Endothelial cell of umbilical vein (primary cell): ENCODE measurements around the gene DYRK1B. TPM values are rescaled to one million over a fixed set of nuclear protein-coding genes. Genes with fewer than 3 reads are reported as not detected.
"Not testable (repeated sequence)": the region's sequence is repeated elsewhere in the genome, so short reads cannot be mapped to it uniquely, and the experiment has no call there.

Source experiments
- BruUV-seq: library from RNA; stranded (reverse); fragments of 400-500 nt; replicated peaks from 2 replicates; lab custom pipeline; 2021; lab: Mats Ljungman, UMichigan
- CTCF ChIA-PET: fragments of 300-600, 350-600 bp; sonication (Branson Sonifier 250); formaldehyde crosslinking; loops from one replicate; lab custom pipeline; 2021; ENCODE audit warnings: antibody characterized with exemption, inconsistent platforms; lab: Charles Lee
- POLR2A ChIA-PET: fragments of 300-600, 350-600 bp; sonication (Branson Sonifier 250); formaldehyde crosslinking; loops from one replicate; lab custom pipeline; 2021; ENCODE audit warnings: antibody characterized with exemption, inconsistent platforms; lab: Charles Lee
- DNase-seq: peaks from one replicate; pipeline ENCODE4 v3.0.0-alpha.2; 2011; ENCODE audit warnings: low read depth, low spot score
- FAIRE-seq: peaks from 2 replicates; lab custom pipeline; 2011; peaks lifted over from hg19 to GRCh38; lab: Jason Lieb, UNC
- H2AFZ ChIP-seq: 2 replicates; pipeline ENCODE4 v1.6.0; 2012; ENCODE audit warnings: low read depth, low read length, control low read depth, inconsistent platforms
- H3K27ac ChIP-seq: 2 replicates; pipeline ENCODE4 v1.5.1; 2011; ENCODE audit warnings: low read depth, mild to moderate bottlenecking, control low read depth, low read length, moderate library complexity; ENCODE audit not compliant: insufficient read depth
- H3K27me3 ChIP-seq, 2 experiments: 2 replicates each; pipeline versions ENCODE4 v1.6.0 to v1.6.1; 2011; ENCODE audit warnings: low read length in 2 of 2, mixed read lengths in 1 of 2; ENCODE audit not compliant: control insufficient read depth in 2 of 2, insufficient read depth in 2 of 2
- H3K36me3 ChIP-seq, 2 experiments: 2 replicates in 1 of 2; 3 replicates in 1 of 2; pipeline ENCODE4 v1.5.1; 2011; ENCODE audit warnings: low read length in 2 of 2, mild to moderate bottlenecking in 1 of 2, moderate library complexity in 1 of 2; ENCODE audit not compliant: control insufficient read depth in 2 of 2, insufficient read depth in 2 of 2; ENCODE audit errors: extremely low read depth in 1 of 2
- H3K4me1 ChIP-seq: 3 replicates; pipeline ENCODE4 v1.5.1; 2011; ENCODE audit warnings: mild to moderate bottlenecking, low read length; ENCODE audit not compliant: control insufficient read depth, insufficient read depth; ENCODE audit errors: extremely low read depth
- H3K4me2 ChIP-seq: 2 replicates; pipeline ENCODE4 v1.6.1; 2011; ENCODE audit warnings: low read length, control low read depth, mixed read lengths; ENCODE audit not compliant: insufficient read depth
- H3K4me3 ChIP-seq, 3 experiments: fragments of 200-600 bp in 1 of 3; sonication (generic), shearing (Covaris generic) in 1 of 3; replicated peaks in 1 of 3; 2 replicates each; pipeline ENCODE4 v1.5.1; 2011 to 2016; ENCODE audit warnings: control low read depth in 3 of 3, low read length in 3 of 3, mild to moderate bottlenecking in 2 of 3, inconsistent platforms in 1 of 3, low read depth in 1 of 3, moderate library complexity in 1 of 3; ENCODE audit not compliant: insufficient read depth in 1 of 3
- H3K79me2 ChIP-seq: 2 replicates; pipeline ENCODE4 v1.6.0; 2012; ENCODE audit warnings: low read length, inconsistent platforms; ENCODE audit not compliant: control insufficient read depth, insufficient read depth
- H3K9ac ChIP-seq: replicated peaks from 2 replicates; pipeline ENCODE3; 2011; ENCODE audit warnings: low read length, control low read depth; ENCODE audit not compliant: insufficient read depth; ENCODE audit errors: extremely low read depth
- H3K9me1 ChIP-seq: replicated peaks from 3 replicates; pipeline ENCODE4 v1.6.0; 2011; ENCODE audit warnings: mild to moderate bottlenecking, low read length; ENCODE audit not compliant: control insufficient read depth, insufficient read depth; ENCODE audit errors: extremely low read depth
- H3K9me3 ChIP-seq: replicated peaks from 2 replicates; pipeline ENCODE4 v1.5.1; 2012; ENCODE audit warnings: low read length, inconsistent platforms; ENCODE audit not compliant: control insufficient read depth, insufficient read depth
- H4K20me1 ChIP-seq: replicated peaks from 2 replicates; pipeline ENCODE3; 2011; ENCODE audit warnings: mild to moderate bottlenecking, low read length; ENCODE audit not compliant: control insufficient read depth, insufficient read depth; ENCODE audit errors: extremely low read depth
- CTCF ChIP-seq, 2 donors: IDR thresholded peaks; 1 replicate in 1 of 2; 2 replicates in 1 of 2; pipeline ENCODE4 v1.5.1; 2011; ENCODE audit warnings: low read length in 2 of 2, mild to moderate bottlenecking in 2 of 2, moderate library complexity in 2 of 2, control low read depth in 1 of 2, inconsistent platforms in 1 of 2, low read depth in 1 of 2; ENCODE audit not compliant: insufficient read depth in 1 of 2; ENCODE audit errors: extremely low read depth in 1 of 2
- EZH2 ChIP-seq: IDR thresholded peaks from 2 replicates; pipeline ENCODE4 v1.6.1; 2012; ENCODE audit warnings: borderline replicate concordance, low read depth, mild to moderate bottlenecking, moderate library complexity, low read length, inconsistent platforms; ENCODE audit not compliant: severe bottlenecking
- FOS ChIP-seq: IDR thresholded peaks from 2 replicates; pipeline ENCODE4 v1.6.1; 2011; ENCODE audit warnings: mild to moderate bottlenecking, low read length, moderate library complexity, borderline replicate concordance; ENCODE audit not compliant: insufficient read depth
- GATA2 ChIP-seq: IDR thresholded peaks from 2 replicates; pipeline ENCODE4 v1.7.0; 2011; ENCODE audit warnings: low read depth, mild to moderate bottlenecking, moderate library complexity, mixed read lengths, low read length; ENCODE audit not compliant: insufficient read length, insufficient read depth
- JUN ChIP-seq: IDR thresholded peaks from 2 replicates; pipeline ENCODE4 v1.6.1; 2011; ENCODE audit warnings: borderline replicate concordance, low read depth; ENCODE audit not compliant: insufficient read length, insufficient read depth
- MAX ChIP-seq: IDR thresholded peaks from 2 replicates; pipeline ENCODE4 v1.6.1; 2011; ENCODE audit not compliant: insufficient read depth, insufficient read length
- MYC ChIP-seq: IDR thresholded peaks from one replicate; pipeline ENCODE4 v1.6.1; 2011; ENCODE audit warnings: mild to moderate bottlenecking, low read depth, low read length
- POLR2A ChIP-seq: IDR thresholded peaks from 2 replicates; pipeline ENCODE4 v1.6.1; 2012; ENCODE audit warnings: low read depth, mild to moderate bottlenecking, control low read depth, low read length
- POLR2AphosphoS5 ChIP-seq: IDR thresholded peaks from 2 replicates; pipeline ENCODE4 v1.6.1; 2012; ENCODE audit warnings: low read depth, mild to moderate bottlenecking, control low read depth, low read length, moderate library complexity; ENCODE audit not compliant: insufficient read depth
- dilution Hi-C: fragments of 300-500 bp; cut with MboI; formaldehyde crosslinking; loops from one replicate; pipeline ENCODE4 v1.15.0; 2019; ENCODE audit warnings: low sequenced_read_pairs; ENCODE audit not compliant: extremely low pct_ligation_motif_present
- intact Hi-C: fragments of 100-400 bp; cut with micrococcal nuclease; formaldehyde crosslinking; loops from one replicate; pipeline ENCODE4 v1.10.0; 2022
- polyA plus RNA-seq, 4 experiments: library from polyadenylated mRNA; depleted of rRNA in 3 of 4; stranded (reverse) in 3 of 4; unstranded in 1 of 4; fragments of >200 nt; gene quantifications; 2 replicates each; pipeline versions ENCODE4 v1.2.1 to v1.2.3, GENCODE V29; 2011 to 2012; ENCODE audit warnings: missing spikeins in 1 of 4
- total RNA-seq: library from RNA; stranded (reverse); gene quantifications from 2 replicates; pipeline ENCODE4 v1.2.3, GENCODE V29; 2021

The DYRK1B gene
- total and polyA plus RNA-seq, 2 donors (not counting 3 experiments of a cell fraction or from before 2014, with no cell fraction given) = 17.7 to 30.8 TPM

GRCh38 chr19:39878866-39879265 lies 44.9 kb upstream of the DYRK1B start:
- H3K4me2 ChIP-seq, dilution Hi-C loops, BruUV-seq, H2AFZ ChIP-seq, H3K79me2 ChIP-seq, H4K20me1 ChIP-seq, FAIRE-seq, H3K4me3 ChIP-seq, POLR2A ChIA-PET, H3K9ac ChIP-seq, H3K27me3 ChIP-seq, DNase-seq, H3K27ac ChIP-seq, intact Hi-C loops, H3K9me1 ChIP-seq, H3K4me1 ChIP-seq, H3K36me3 ChIP-seq, H3K9me3 ChIP-seq: not testable (repeated sequence)
- CTCF ChIA-PET = interaction anchor here (0.7 to 1.2 kb wide), 4 partner anchors 10 to 50 kb away, joined by 3 to 5 read pairs (median 4); no protein-coding TSS in a partner anchor

- ChIA-PET CTCF (interaction anchor here (0.7 to 1.2 kb wide), 3 partner anchors 10 to 50 kb away, joined by 3 to 5 read pairs (median 3); no protein-coding TSS in a partner anchor), POLR2A (no interaction called here)
- no peak overlapping the region for H3K9ac ChIP-seq
- H3K36me3 ChIP-seq = no peaks in the 10 kb centered on the region
- H3K9me3 ChIP-seq = no peaks in the 10 kb centered on the region
- H3K4me1 ChIP-seq = no peaks in the 10 kb centered on the region
- no peak for DNase-seq
- TF ChIP-seq MYC (no peak), JUN (no peak), FOS (no peak), EZH2 (no peak), MAX (no peak), POLR2AphosphoS5 (no peak), POLR2A (no peak), CTCF (IDR thresholded peaks at IDR 0.05; ENCODE audit: extremely low read depth in 1 of 2, insufficient read depth in 1 of 2, low read depth in 1 of 2, low read length in 2 of 2) (no peak), GATA2 (no peak)
- no peaks in the 10 kb centered on the region for H3K79me2 ChIP-seq
- BruUV-seq = no TSS peak
- dilution Hi-C loops = no loop called here
- no peaks in the 10 kb centered on the region for H3K9me1 ChIP-seq
- H3K4me2 ChIP-seq = no peak overlapping the region
- H2AFZ ChIP-seq = no peak overlapping the region
- intact Hi-C loops = no loop called here
- H3K27me3 ChIP-seq = no peaks in the 10 kb centered on the region
- H3K4me3 ChIP-seq = no peak overlapping the region
- H3K27ac ChIP-seq = no peak overlapping the region
- no peaks in the 10 kb centered on the region for H4K20me1 ChIP-seq
- FAIRE-seq = no peak
Measured at GRCh38 chr19:39878398-39878797, 44.4 kb upstream of the DYRK1B start.

- H3K79me2 ChIP-seq, H3K9me3 ChIP-seq, dilution Hi-C loops, FAIRE-seq, H4K20me1 ChIP-seq, H3K9ac ChIP-seq, H3K4me3 ChIP-seq, POLR2A ChIA-PET, DNase-seq, intact Hi-C loops, H3K4me1 ChIP-seq, H2AFZ ChIP-seq, BruUV-seq, H3K27ac ChIP-seq, H3K36me3 ChIP-seq, H3K9me1 ChIP-seq, H3K27me3 ChIP-seq, H3K4me2 ChIP-seq: not testable (repeated sequence)
- CTCF ChIA-PET = interaction anchor here (1.2 kb wide), 2 partner anchors 10 to 51 kb away, joined by 3 read pairs; no protein-coding TSS in a partner anchor
Measured at GRCh38 chr19:39877982-39878381, 44.0 kb upstream of the DYRK1B start.
